NB4 (cell line): ENCODE measurements around the gene CAPN10.

ENCODE experiments used
- CTCF ChIP-seq: IDR thresholded peaks from one replicate; pipeline ENCODE4 v1.5.1; 2012; ENCODE audit warnings: low read depth, low read length
- MAX ChIP-seq: IDR thresholded peaks from 2 replicates; pipeline ENCODE4 v1.6.1; 2011; ENCODE audit warnings: low read depth, low read length
- POLR2A ChIP-seq: IDR thresholded peaks from 2 replicates; pipeline ENCODE4 v1.6.1; 2011; ENCODE audit warnings: mild to moderate bottlenecking; ENCODE audit not compliant: insufficient read length; ENCODE audit errors: extremely low read depth

GRCh38 chr2:240618776-240619175 is 32.2 kb downstream of the CAPN10 start:
- TF ChIP-seq CTCF (no peak), POLR2A (no peak), MAX (no peak)
